Cerebellar cortex (tissue), 1 donor: ENCODE measurements around the gene CYP4A22.
A peak's percentile ranks its signal among the peaks of the same experiment; 100 is the strongest.
"Not testable (repeated sequence)": the region's sequence is repeated elsewhere in the genome, so short reads cannot be mapped to it uniquely, and the experiment has no call there.

Experiments
- DNase-seq: peaks from one replicate; pipeline ENCODE4 v3.0.0-alpha.2; 2015; ENCODE audit warnings: low spot score

Gene CYP4A22

GRCh38 chr1:47137198-47137597, at the start of gene CYP4A22:
CYP4A22 (plus strand) TSS chr1:47137441; CDS start chr1:47137486, 45 bp downstream.
- DNase-seq: no peak

DNA sequence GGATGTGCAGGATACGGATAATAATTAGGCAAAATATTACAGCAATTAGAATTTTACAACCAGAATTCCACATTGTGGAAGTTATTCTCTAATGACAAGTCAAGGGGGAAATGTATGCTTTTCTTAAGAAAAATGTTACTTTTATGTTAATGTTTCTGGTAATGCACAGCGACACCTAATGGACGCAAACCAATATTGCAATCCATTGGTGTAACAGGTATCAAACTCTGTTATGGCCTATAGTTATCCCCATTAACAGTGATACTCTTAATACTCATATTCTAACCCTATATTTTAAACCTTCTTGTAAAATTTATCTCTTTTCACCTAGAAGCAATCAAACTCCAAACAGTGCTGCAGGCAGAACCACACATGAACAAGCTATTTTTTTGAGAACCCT, 47.9 kb upstream of the CYP4A22 start:
- DNase-seq: peak; percentile 11

DNA sequence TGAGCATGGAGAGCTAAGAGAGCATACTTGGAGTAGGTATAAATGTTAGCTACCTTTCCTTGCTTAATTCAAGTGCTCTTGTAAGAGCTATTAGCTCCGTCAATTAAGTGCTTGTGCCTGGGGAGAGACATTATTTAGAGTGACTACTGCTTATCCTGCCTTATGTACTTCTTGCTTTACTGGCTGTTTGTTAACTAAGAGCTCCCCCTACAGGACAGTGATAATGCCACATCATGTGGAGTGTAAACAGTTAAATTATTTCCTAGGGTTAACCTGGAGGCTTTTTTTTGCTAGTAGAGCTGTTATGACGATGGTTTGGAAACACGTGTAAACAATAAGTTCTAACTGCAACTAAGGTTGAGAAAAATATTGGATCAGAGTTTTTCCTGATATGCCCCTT, 45.8 kb upstream of the CYP4A22 start:
- not testable (repeated sequence) for DNase-seq

- no peak for DNase-seq
These were observed 32.4 kb upstream of the CYP4A22 start for GRCh38 chr1:47104816-47105215.

GRCh38 chr1:47106792-47107191, 30.4 kb upstream of the CYP4A22 start:
- DNase-seq: no peak

DNA sequence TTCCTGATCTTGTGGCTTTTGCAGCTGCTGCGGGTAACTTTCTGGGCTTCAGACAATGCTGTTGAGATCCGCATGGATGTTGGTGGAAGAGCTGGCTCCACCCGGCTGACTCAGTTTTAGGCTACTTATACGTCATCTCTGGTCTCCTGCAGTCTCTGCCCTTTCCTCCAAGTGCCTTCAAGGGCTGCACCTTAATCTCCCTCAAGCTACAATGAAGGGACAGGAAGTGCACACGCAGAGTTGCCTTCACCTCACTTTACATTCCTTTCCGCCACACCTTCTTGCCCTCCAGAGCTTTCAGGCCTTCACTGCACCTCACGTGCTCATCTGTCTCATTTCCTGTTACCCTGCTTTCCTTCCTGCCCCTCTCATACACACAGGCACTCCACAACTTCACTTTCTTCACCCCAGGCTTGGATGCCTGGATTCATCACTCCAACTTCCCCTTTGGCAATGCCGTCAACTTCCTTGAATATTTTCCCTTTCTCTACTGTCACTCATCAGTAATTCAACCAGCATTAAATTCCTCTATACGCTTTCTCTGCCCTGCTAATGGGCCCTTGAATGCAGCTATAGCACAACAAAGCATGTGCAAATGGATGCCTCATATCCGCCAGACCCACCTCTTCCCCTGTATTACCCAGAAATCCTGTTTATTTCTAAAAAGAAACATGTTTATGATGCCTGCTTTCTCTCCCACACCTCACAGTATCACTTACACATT, 29.2 kb upstream of the CYP4A22 start:
- DNase-seq: not testable (repeated sequence)

- DNase-seq: not testable (repeated sequence)
These were observed 27.8 kb upstream of the CYP4A22 start for GRCh38 chr1:47109482-47109881.

- DNase-seq: no peak
These were observed 24.1 kb upstream of the CYP4A22 start for GRCh38 chr1:47113178-47113577.

- not testable (repeated sequence) for DNase-seq
These were observed 16.2 kb upstream of the CYP4A22 start for GRCh38 chr1:47121039-47121438.

DNA sequence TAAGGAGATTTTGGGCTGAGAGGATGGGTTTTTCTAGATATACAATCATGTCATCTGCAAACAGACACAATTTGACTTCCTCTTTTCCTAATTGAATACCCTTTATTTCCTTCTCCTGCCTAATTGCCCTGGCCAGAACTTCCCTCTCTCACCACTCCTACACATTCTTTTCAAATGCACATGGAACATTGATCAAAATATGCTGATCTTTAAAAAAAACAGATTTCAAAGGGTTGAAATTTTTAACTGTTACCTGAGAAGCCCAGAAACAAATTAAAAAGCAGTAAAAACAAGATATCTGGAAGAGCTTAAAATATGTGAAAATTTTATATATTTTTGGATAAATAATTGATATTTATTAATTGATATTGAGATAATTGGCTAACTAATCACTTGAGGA, 12.4 kb upstream of the CYP4A22 start:
- DNase-seq: not testable (repeated sequence)

GRCh38 chr1:47126997-47127396, 10.2 kb upstream of the CYP4A22 start:
- not testable (repeated sequence) for DNase-seq

DNA sequence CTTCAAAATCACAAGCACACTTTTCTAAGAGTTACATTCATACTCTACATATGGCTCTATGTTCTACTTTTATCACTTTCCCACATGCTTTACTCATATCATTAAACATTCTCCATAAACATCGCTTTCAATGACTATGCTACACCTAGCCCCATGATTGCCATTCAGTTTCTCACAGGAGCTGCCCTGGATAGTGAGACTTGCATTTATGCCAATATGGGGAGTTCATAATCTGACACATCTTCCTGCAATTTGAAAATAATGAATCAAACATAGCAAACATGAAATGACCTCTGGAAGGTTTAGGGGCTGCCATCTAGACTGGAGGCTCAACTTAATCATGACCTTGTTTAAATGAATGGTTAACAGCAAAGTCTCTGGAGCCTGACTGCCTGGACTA, 9.0 kb upstream of the CYP4A22 start:
- DNase-seq: no peak

DNA sequence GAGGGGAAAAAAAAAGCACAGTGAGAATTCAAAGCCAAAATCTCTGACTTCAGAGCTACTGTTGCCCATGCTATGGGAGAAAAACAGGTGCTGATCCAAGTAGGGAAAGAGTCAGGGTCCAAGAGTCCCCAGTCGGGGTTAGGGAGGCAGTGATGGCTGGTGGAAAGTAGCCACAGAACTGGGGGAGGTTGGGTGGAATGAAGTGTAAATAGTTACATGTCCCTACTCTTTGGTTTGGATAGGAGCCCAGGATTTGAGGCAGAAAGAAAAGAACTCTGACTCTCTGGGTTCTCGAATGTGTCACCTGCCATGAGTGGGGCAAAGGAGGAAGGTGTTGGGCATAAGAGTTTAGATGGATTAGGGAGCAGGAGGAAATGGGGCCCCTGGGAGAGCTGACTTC, 8.4 kb upstream of the CYP4A22 start:
- DNase-seq: not testable (repeated sequence)

DNA sequence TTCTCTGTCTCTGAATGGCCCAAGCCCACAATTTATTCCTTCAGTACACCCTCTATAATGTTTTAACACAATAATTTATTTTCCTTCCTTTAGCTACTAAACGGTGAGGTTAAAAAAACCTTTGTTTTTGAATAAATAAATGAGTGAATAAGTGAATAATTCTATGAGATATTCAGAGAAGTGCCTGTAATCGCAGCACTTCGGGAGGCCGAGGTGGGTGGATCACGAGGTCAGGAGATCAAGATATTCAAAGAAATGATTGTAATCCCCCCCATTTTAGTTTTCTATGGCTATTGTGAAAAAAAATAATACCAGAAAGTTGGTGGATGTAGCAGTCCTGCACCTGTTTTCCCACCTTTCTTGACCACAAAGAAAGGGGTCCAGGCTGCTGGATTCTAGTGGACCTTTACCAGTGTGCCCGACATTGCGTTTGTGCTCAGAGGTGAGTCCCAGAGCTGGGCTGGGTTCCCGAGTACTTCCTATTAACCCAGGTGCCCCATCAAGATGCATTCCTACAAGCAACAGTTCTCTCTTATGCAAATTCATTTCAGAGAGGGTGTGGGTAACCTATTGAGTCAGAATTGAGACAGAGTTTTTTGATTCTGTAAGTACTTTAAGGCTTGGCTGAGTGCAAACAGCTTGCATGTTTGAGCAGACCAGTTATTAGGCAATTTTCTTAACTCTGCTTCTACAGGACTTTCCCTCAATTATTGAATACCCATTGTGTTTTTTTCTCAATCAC, 7.6 kb upstream of the CYP4A22 start:
- not testable (repeated sequence) for DNase-seq

GRCh38 chr1:47132665-47133064, 4.6 kb upstream of the CYP4A22 start:
- DNase-seq: not testable (repeated sequence)

GRCh38 chr1:47137925-47138615, 829 bp downstream of the CYP4A22 start:
- DNase-seq: no peak

DNA sequence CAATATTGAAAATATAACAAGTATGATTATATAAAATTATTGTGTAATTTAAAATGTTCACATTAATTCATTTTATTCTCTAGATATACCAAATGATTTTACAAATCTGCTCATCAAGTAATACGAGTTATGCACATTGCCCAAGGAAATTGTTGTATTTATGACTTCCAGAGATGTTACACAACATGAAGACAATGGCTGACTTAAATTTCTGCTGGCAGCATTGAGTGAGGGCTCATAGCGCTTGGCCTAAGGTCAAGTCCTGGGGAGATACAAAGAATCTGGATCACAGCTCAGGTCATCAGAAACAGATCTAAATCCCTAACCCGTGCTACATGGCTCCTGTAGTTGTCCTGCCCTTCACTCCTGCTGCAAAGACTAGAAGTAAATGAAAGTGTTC, 3.1 kb downstream of the CYP4A22 start:
- DNase-seq: not testable (repeated sequence)

DNA sequence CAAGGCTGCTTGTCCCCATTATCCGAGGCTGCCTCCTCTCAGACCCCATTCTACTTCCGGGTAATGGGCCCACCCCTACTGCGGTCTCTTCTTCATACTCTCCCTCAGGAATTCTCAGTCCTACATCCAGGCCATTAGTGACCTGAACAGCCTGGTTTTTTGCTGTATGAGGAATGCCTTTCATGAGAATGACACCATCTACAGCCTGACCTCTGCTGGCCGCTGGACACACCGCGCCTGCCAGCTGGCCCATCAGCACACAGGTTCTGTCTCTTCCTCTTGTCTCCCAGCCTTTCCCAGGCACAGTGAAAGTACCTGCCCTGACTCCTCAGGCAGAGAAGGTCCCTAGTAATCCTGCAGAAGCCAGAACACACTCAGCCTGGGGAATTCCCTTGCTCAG, 6.4 kb downstream of the CYP4A22 start:
- DNase-seq: not testable (repeated sequence)

GRCh38 chr1:47146495-47146894, 9.3 kb downstream of the CYP4A22 start:
- not testable (repeated sequence) for DNase-seq

- no peak for DNase-seq
These were observed 10.0 kb downstream of the CYP4A22 start for GRCh38 chr1:47147047-47147785.

DNA sequence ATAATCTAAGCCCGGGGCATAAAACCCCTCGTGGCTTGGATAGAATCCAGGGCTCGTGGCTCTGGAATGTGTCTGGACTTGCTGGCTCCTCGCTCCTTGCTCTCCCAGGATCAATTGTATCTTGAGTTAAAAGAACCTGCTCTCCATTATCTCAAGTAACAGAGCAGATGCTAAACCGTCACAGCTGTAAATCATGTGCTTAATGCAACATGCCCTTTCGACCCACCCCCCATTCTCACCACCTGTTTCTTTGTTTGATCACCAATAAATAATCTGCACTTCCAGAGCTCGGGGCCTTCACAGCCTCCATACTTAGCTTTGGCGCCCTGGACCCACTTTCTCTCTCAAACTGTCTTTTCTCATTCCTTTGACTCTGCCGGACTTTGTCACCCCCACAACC, 11.9 kb downstream of the CYP4A22 start:
- DNase-seq: not testable (repeated sequence)

GRCh38 chr1:47156457-47156856, 19.2 kb downstream of the CYP4A22 start:
- not testable (repeated sequence) for DNase-seq
